HepG2 (cell line): ENCODE data around the gene CKAP2. TPM values are rescaled to one million over a fixed set of nuclear protein-coding genes. Genes with fewer than 3 reads are reported as not detected.

Source experiments
- ARNT2 ChIP-seq: sonication (generic); formaldehyde crosslinking; IDR thresholded peaks from 2 replicates; pipeline ENCODE4 v1.8.0; 2022; ENCODE audit warnings: mild to moderate bottlenecking, low read depth, missing genetic modification reagents, moderate library complexity
- DNMT1 ChIP-seq: sonication (generic); formaldehyde crosslinking; IDR thresholded peaks from 2 replicates; pipeline ENCODE4 v1.5.1; 2020; ENCODE audit warnings: mild to moderate bottlenecking, missing genetic modification reagents
- HES4 ChIP-seq: sonication (generic); formaldehyde crosslinking; IDR thresholded peaks from 2 replicates; pipeline ENCODE4 v1.9.0; 2021; ENCODE audit warnings: mild to moderate bottlenecking, missing genetic modification reagents, borderline replicate concordance
- KLF9 ChIP-seq: IDR thresholded peaks from 2 replicates; pipeline ENCODE4 v1.6.1; 2016; ENCODE audit warnings: low read depth
- MAFK ChIP-seq, 2 experiments: IDR thresholded peaks in 1 of 2; conservative IDR thresholded peaks in 1 of 2; 2 replicates each; pipeline ENCODE4 v1.6.1; 2011; ENCODE audit warnings: improper control_type of control experiment in 2 of 2, low read length in 2 of 2
- MEIS2 ChIP-seq: sonication (generic); formaldehyde crosslinking; IDR thresholded peaks from 2 replicates; pipeline ENCODE4 v1.9.0; 2021; ENCODE audit warnings: mild to moderate bottlenecking, missing genetic modification reagents
- MIER3 ChIP-seq: IDR thresholded peaks from 2 replicates; pipeline ENCODE4 v1.6.1; 2016; ENCODE audit warnings: missing compliant biosample characterization, borderline replicate concordance
- MZF1 ChIP-seq: sonication (generic); formaldehyde crosslinking; IDR thresholded peaks from 2 replicates; pipeline ENCODE4 v1.8.1; 2023; ENCODE audit warnings: mild to moderate bottlenecking, missing genetic modification reagents, borderline replicate concordance
- NONO ChIP-seq, 2 experiments: fragments of 450-650 bp in 1 of 2; sonication (generic) in 1 of 2; formaldehyde crosslinking in 1 of 2; IDR thresholded peaks in 1 of 2; conservative IDR thresholded peaks in 1 of 2; 2 replicates each; pipeline versions ENCODE4 v1.6.1 to v1.8.0; 2017 to 2022; ENCODE audit warnings: mild to moderate bottlenecking in 1 of 2, missing genetic modification reagents in 1 of 2, moderate library complexity in 1 of 2
- SKI ChIP-seq: fragments of 450-650 bp; IDR thresholded peaks from one replicate; pipeline ENCODE4 v1.6.1; 2018; ENCODE audit warnings: mild to moderate bottlenecking; ENCODE audit not compliant: partially characterized antibody
- SMAD9 ChIP-seq: sonication (generic); formaldehyde crosslinking; IDR thresholded peaks from 2 replicates; pipeline ENCODE4 v1.5.1; 2020; ENCODE audit warnings: mild to moderate bottlenecking, missing genetic modification reagents
- SP5 ChIP-seq: IDR thresholded peaks from 2 replicates; pipeline ENCODE4 v1.6.1; 2016; ENCODE audit warnings: low read depth, borderline replicate concordance
- SRF ChIP-seq: IDR thresholded peaks from 2 replicates; pipeline ENCODE4 v1.6.1; 2011; ENCODE audit warnings: mild to moderate bottlenecking, low read depth, low read length, moderate library complexity
- TAF1 ChIP-seq: sonication (generic); formaldehyde crosslinking; IDR thresholded peaks from 2 replicates; pipeline ENCODE4 v1.4.0; 2020; ENCODE audit warnings: missing genetic modification reagents
- ZBTB3 ChIP-seq: sonication (generic); formaldehyde crosslinking; IDR thresholded peaks from 2 replicates; pipeline ENCODE4 v1.4.0; 2020; ENCODE audit warnings: low read depth, mild to moderate bottlenecking, moderate library complexity, missing genetic modification reagents, borderline replicate concordance
- ZFP41 ChIP-seq: sonication (generic); formaldehyde crosslinking; IDR thresholded peaks from 2 replicates; pipeline ENCODE4 v1.4.0; 2020; ENCODE audit warnings: mild to moderate bottlenecking, missing genetic modification reagents, borderline replicate concordance
- ZFY ChIP-seq: sonication (generic); formaldehyde crosslinking; IDR thresholded peaks from 2 replicates; pipeline ENCODE4 v1.4.0; 2020; ENCODE audit warnings: missing genetic modification reagents
- ZNF333 ChIP-seq: sonication (generic); formaldehyde crosslinking; IDR thresholded peaks from 2 replicates; pipeline ENCODE4 v1.4.0; 2020; ENCODE audit warnings: mild to moderate bottlenecking, missing genetic modification reagents, borderline replicate concordance
- ZNF343 ChIP-seq: sonication (generic); formaldehyde crosslinking; IDR thresholded peaks from 2 replicates; pipeline ENCODE4 v1.4.0; 2020; ENCODE audit warnings: mild to moderate bottlenecking, missing genetic modification reagents
- ZNF468 ChIP-seq: sonication (generic); formaldehyde crosslinking; IDR thresholded peaks from 2 replicates; pipeline ENCODE4 v1.8.0; 2022; ENCODE audit warnings: mild to moderate bottlenecking, moderate library complexity, missing genetic modification reagents
- ZNF605 ChIP-seq: sonication (generic); formaldehyde crosslinking; IDR thresholded peaks from 2 replicates; pipeline ENCODE4 v1.8.0; 2022; ENCODE audit warnings: mild to moderate bottlenecking, missing genetic modification reagents
- ZNF768 ChIP-seq: sonication (generic); formaldehyde crosslinking; IDR thresholded peaks from 2 replicates; pipeline ENCODE4 v1.4.0; 2020; ENCODE audit warnings: missing genetic modification reagents
- polyA plus RNA-seq, 8 experiments: library from polyadenylated mRNA; depleted of rRNA in 3 of 8; stranded (reverse) in 7 of 8; unstranded in 1 of 8; fragments of >200 nt; fragmentation: Illumina TruSeq in 4 of 8; extraction: Trizol in 4 of 8; gene quantifications; 2 replicates each; pipeline versions ENCODE4 v1.2.1 to v1.2.3, GENCODE V29; 2011 to 2016; ENCODE audit warnings: low read depth in 4 of 8, missing spikeins in 1 of 8, mixed read lengths in 1 of 8; ENCODE audit not compliant: insufficient read depth in 1 of 8
- total RNA-seq, 5 experiments: library from RNA; depleted of rRNA; stranded (reverse); fragments of >200 nt; fragmentation: Illumina TruSeq; extraction: Trizol; gene quantifications; 2 replicates each; pipeline ENCODE4 v1.2.3, GENCODE V29; 2016; ENCODE audit warnings: low read depth in 1 of 5
- TF ChIP-seq, protein P1 (sequence below): sonication (generic); formaldehyde crosslinking; IDR thresholded peaks from 2 replicates; pipeline ENCODE4 v1.8.0; 2022; ENCODE audit warnings: mild to moderate bottlenecking, missing genetic modification reagents
- TF ChIP-seq, protein P2 (sequence below): sonication (generic); IDR thresholded peaks from 2 replicates; pipeline ENCODE4 v1.6.1; 2016; ENCODE audit warnings: low read depth, borderline replicate concordance
- TF ChIP-seq, protein P3 (sequence below): sonication (generic); formaldehyde crosslinking; IDR thresholded peaks from 2 replicates; pipeline ENCODE4 v1.5.0; 2020; ENCODE audit warnings: mild to moderate bottlenecking, missing genetic modification reagents
- TF ChIP-seq, protein P4 (sequence below): IDR thresholded peaks from 2 replicates; pipeline ENCODE4 v1.6.1; 2016; ENCODE audit warnings: low read depth

CKAP2 gene
- total and polyA plus RNA-seq, 2 of the 13 experiments (the other 11 are each of a cell fraction or from before 2014, with no cell fraction given): 6.7 to 40.3 TPM

DNA sequence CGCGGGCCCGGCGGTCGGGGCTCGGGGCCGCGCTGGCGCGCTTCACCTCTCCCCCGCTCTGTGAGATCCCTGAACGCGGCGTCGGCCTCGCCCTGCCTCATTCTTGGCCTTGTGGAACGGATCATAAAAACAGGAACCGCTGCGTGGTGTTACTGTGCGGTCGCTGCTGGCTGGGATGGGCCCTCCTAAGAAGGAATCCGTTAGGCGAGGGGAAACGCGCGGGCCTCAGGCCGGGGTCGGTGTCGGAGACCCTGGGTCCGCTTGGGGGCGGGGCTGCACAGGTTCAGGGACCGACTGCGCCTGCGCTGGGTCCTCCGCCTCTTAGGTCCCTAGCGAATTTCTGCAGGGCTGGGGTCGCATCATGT is 381 bp downstream of the CKAP2 start (continued):
- TF ChIP-seq ZNF333 (CRISPR knock-in tag) (0 out of 2 replicates have a peak, but pooled peaks have one; percentile 26), ZNF768 (CRISPR knock-in tag) (0 out of 2 replicates have a peak, but pooled peaks have one; percentile 24), MEIS2 (CRISPR knock-in tag) (0 out of 2 replicates have a peak, but pooled peaks have one; percentile 21), ARNT2 (no peak), ZFP41 (CRISPR knock-in tag) (no peak), KLF9 (CRISPR knock-in tag) (no peak), SKI (no peak), SP5 (CRISPR knock-in tag) (peak; percentile 49; the same call in 1 of the 2 replicates), SMAD9 (CRISPR knock-in tag) (no peak), DNMT1 (CRISPR knock-in tag) (no peak), MAFK (conservative IDR thresholded peaks at IDR 0.05 in 1 of 2, IDR thresholded peaks at IDR 0.05 in 1 of 2; ENCODE audit: low read length in 2 of 2) (no peak), ZNF605 (0 out of 2 replicates have a peak, but pooled peaks have one; percentile 7), SRF (no peak), MIER3 (CRISPR knock-in tag) (no peak), ZFY (CRISPR knock-in tag) (peak; percentile 96), ZNF343 (no peak), MZF1 (CRISPR knock-in tag) (no peak), TAF1 (CRISPR knock-in tag) (0 out of 2 replicates have a peak, but pooled peaks have one; percentile 7), HES4 (peak; percentile 63; the same call in 1 of the 2 replicates), ZNF468 (CRISPR knock-in tag) (no peak), ZBTB3 (CRISPR knock-in tag) (no peak), NONO (IDR thresholded peaks at IDR 0.05) (no peak), NONO (CRISPR knock-in tag; conservative IDR thresholded peaks at IDR 0.05) (no peak; the same call in 1 of the 2 replicates)
- TF ChIP-seq, protein P1, sequence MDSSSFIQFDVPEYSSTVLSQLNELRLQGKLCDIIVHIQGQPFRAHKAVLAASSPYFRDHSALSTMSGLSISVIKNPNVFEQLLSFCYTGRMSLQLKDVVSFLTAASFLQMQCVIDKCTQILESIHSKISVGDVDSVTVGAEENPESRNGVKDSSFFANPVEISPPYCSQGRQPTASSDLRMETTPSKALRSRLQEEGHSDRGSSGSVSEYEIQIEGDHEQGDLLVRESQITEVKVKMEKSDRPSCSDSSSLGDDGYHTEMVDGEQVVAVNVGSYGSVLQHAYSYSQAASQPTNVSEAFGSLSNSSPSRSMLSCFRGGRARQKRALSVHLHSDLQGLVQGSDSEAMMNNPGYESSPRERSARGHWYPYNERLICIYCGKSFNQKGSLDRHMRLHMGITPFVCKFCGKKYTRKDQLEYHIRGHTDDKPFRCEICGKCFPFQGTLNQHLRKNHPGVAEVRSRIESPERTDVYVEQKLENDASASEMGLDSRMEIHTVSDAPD (CRISPR knock-in tag): 0 out of 2 replicates have a peak, but pooled peaks have one; percentile 75
- TF ChIP-seq, protein P2, sequence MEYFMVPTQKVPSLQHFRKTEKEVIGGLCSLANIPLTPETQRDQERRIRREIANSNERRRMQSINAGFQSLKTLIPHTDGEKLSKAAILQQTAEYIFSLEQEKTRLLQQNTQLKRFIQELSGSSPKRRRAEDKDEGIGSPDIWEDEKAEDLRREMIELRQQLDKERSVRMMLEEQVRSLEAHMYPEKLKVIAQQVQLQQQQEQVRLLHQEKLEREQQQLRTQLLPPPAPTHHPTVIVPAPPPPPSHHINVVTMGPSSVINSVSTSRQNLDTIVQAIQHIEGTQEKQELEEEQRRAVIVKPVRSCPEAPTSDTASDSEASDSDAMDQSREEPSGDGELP: no peak
- TF ChIP-seq, protein P3, sequence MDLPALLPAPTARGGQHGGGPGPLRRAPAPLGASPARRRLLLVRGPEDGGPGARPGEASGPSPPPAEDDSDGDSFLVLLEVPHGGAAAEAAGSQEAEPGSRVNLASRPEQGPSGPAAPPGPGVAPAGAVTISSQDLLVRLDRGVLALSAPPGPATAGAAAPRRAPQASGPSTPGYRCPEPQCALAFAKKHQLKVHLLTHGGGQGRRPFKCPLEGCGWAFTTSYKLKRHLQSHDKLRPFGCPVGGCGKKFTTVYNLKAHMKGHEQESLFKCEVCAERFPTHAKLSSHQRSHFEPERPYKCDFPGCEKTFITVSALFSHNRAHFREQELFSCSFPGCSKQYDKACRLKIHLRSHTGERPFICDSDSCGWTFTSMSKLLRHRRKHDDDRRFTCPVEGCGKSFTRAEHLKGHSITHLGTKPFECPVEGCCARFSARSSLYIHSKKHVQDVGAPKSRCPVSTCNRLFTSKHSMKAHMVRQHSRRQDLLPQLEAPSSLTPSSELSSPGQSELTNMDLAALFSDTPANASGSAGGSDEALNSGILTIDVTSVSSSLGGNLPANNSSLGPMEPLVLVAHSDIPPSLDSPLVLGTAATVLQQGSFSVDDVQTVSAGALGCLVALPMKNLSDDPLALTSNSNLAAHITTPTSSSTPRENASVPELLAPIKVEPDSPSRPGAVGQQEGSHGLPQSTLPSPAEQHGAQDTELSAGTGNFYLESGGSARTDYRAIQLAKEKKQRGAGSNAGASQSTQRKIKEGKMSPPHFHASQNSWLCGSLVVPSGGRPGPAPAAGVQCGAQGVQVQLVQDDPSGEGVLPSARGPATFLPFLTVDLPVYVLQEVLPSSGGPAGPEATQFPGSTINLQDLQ (CRISPR knock-in tag): no peak
- TF ChIP-seq, protein P4, sequence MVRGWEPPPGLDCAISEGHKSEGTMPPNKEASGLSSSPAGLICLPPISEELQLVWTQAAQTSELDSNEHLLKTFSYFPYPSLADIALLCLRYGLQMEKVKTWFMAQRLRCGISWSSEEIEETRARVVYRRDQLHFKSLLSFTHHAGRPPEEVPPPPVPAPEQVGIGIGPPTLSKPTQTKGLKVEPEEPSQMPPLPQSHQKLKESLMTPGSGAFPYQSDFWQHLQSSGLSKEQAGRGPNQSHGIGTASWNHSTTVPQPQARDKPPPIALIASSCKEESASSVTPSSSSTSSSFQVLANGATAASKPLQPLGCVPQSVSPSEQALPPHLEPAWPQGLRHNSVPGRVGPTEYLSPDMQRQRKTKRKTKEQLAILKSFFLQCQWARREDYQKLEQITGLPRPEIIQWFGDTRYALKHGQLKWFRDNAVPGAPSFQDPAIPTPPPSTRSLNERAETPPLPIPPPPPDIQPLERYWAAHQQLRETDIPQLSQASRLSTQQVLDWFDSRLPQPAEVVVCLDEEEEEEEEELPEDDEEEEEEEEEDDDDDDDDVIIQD (CRISPR knock-in tag): 0 out of 2 replicates have a peak, but pooled peaks have one; percentile 14
